Fibroblast of mammary gland (primary cell): Measurements from ENCODE around the gene MDP1.

Source experiments
- DNase-seq: peaks from one replicate; pipeline ENCODE4 v3.0.0-alpha.2; 2010; ENCODE audit warnings: low read depth
- H3K4me3 ChIP-seq: 2 replicates; pipeline ENCODE4 v1.5.1; 2011; ENCODE audit warnings: low read depth, mild to moderate bottlenecking, low read length, moderate library complexity; ENCODE audit not compliant: control insufficient read depth
- CTCF ChIP-seq: conservative IDR thresholded peaks from 2 replicates; pipeline ENCODE4 v1.5.1; 2011; ENCODE audit warnings: low read depth, low read length, inconsistent platforms; ENCODE audit not compliant: control insufficient read depth, insufficient read depth

MDP1 gene

GRCh38 chr14:24255931-24256711, 40.3 kb upstream of the MDP1 start:
- no peak overlapping the region for H3K4me3 ChIP-seq
- no peak for DNase-seq
- no peak for TF ChIP-seq CTCF

GRCh38 chr14:24255438-24255837, 39.6 kb upstream of the MDP1 start:
- no peak for DNase-seq
- no peak for TF ChIP-seq CTCF
- H3K4me3 ChIP-seq, result no peak overlapping the region

GRCh38 chr14:24254630-24255392, 38.9 kb upstream of the MDP1 start:
- no peak for TF ChIP-seq CTCF
- no peak overlapping the region for H3K4me3 ChIP-seq
- no peak for DNase-seq

GRCh38 chr14:24253936-24254335, 38.1 kb upstream of the MDP1 start:
- no peak for DNase-seq
- TF ChIP-seq CTCF, result no peak
- H3K4me3 ChIP-seq, result no peak overlapping the region

- no peak overlapping the region for H3K4me3 ChIP-seq
- no peak for DNase-seq
- TF ChIP-seq CTCF, result no peak
These were observed 36.6 kb upstream of the MDP1 start for GRCh38 chr14:24252289-24253124.

- H3K4me3 ChIP-seq, result no peak overlapping the region
- peak; percentile 12 for DNase-seq
- TF ChIP-seq CTCF, result no peak
These were observed 36.0 kb upstream of the MDP1 start for GRCh38 chr14:24251880-24252288.
